Thymus (tissue), 11 donors: ENCODE data around the gene TRIM15. TPM values are rescaled to one million over a fixed set of nuclear protein-coding genes. Genes with fewer than 3 reads are reported as not detected.

Experiments used
- DNase-seq, 9 donors: peaks; one replicate each; pipeline ENCODE4 v3.0.0-alpha.2; 2013; ENCODE audit warnings: low spot score in 9 of 9, low read depth in 6 of 9, missing footprints in 1 of 9
- H3K27ac ChIP-seq, 2 donors: one replicate each; pipeline ENCODE4 v1.5.1; 2013; ENCODE audit warnings: control low read depth in 1 of 2, low read depth in 1 of 2, low read length in 1 of 2, mild to moderate bottlenecking in 1 of 2, moderate library complexity in 1 of 2
- H3K27me3 ChIP-seq, 2 donors: one replicate each; pipeline ENCODE4 v1.5.1; 2013; ENCODE audit warnings: low read length in 1 of 2; ENCODE audit not compliant: control insufficient read depth in 2 of 2, insufficient read depth in 1 of 2
- H3K36me3 ChIP-seq, 2 donors: one replicate each; pipeline ENCODE4 v1.5.1; 2013; ENCODE audit warnings: low read length in 1 of 2, mild to moderate bottlenecking in 1 of 2, moderate library complexity in 1 of 2; ENCODE audit not compliant: control insufficient read depth in 2 of 2, insufficient read depth in 2 of 2
- H3K4me1 ChIP-seq, 2 donors: one replicate each; pipeline ENCODE4 v1.5.1; 2013; ENCODE audit warnings: low read length in 2 of 2; ENCODE audit not compliant: control insufficient read depth in 2 of 2, insufficient read depth in 2 of 2
- H3K4me3 ChIP-seq, 2 donors: one replicate each; pipeline ENCODE4 v1.5.1; 2013; ENCODE audit warnings: low read length in 2 of 2, control low read depth in 1 of 2, mild to moderate bottlenecking in 1 of 2
- H3K9me3 ChIP-seq, 2 donors: one replicate each; pipeline ENCODE4 v1.5.1; 2013; ENCODE audit warnings: low read length in 1 of 2, mild to moderate bottlenecking in 1 of 2; ENCODE audit not compliant: control insufficient read depth in 2 of 2, insufficient read depth in 1 of 2
- WGBS: extraction: QIAGEN DNeasy Blood & Tissue Kit; methylation state at CpG from one replicate; pipeline ENCODE4 v1.1.7; 2013; 5-methylcytosine and 5-hydroxymethylcytosine counted together
- polyA plus RNA-seq: library from polyadenylated mRNA; stranded (reverse); fragments of 200-250 nt; gene quantifications from one replicate; pipeline ENCODE4 v1.2.3, GENCODE V29; 2013
- total RNA-seq: library from RNA; stranded (reverse); fragments of 120-200 nt; gene quantifications from one replicate; pipeline ENCODE4 v1.2.4, GENCODE V29; 2013
- donor health status: healthy.

Gene TRIM15
- total and polyA plus RNA-seq, 2 donors, result 0.19 to 0.59 TPM

GRCh38 chr6:30152016-30152673, 11.2 kb upstream of the TRIM15 start:
- WGBS, result 86% methylated on average over 4 of the region's 4 CpGs
- no peak overlapping the region for H3K4me3 ChIP-seq
- no peaks in the 10 kb centered on the region for H3K27me3 ChIP-seq
- no peaks in the 10 kb centered on the region for H3K4me1 ChIP-seq
- no peak overlapping the region for H3K27ac ChIP-seq
- no peaks in the 10 kb centered on the region for H3K36me3 ChIP-seq
- no peak for DNase-seq
- H3K9me3 ChIP-seq, result peaks cover 0 to 3% of the 10 kb centered on the region in 2 donors

- 91% methylated on average over 3 of the region's 3 CpGs for WGBS
- H3K9me3 ChIP-seq, result peaks cover 0 to 3% of the 10 kb centered on the region in 2 donors
- no peak for DNase-seq
- no peak overlapping the region for H3K4me3 ChIP-seq
- no peaks in the 10 kb centered on the region for H3K36me3 ChIP-seq
- H3K4me1 ChIP-seq, result no peaks in the 10 kb centered on the region
- H3K27ac ChIP-seq, result no peak overlapping the region
- H3K27me3 ChIP-seq, result no peaks in the 10 kb centered on the region
These were observed 10.3 kb upstream of the TRIM15 start for GRCh38 chr6:30152910-30153610.

GRCh38 chr6:30154061-30154460, 9.3 kb upstream of the TRIM15 start:
- Histone ChIP-seq H3K27ac (no peak overlapping the region), H3K4me1 (no peaks in the 10 kb centered on the region), H3K4me3 (no peak overlapping the region), H3K36me3 (no peaks in the 10 kb centered on the region), H3K27me3 (no peaks in the 10 kb centered on the region), H3K9me3 (peaks cover 0 to 3% of the 10 kb centered on the region in 2 donors)
- WGBS, result 95% methylated on average over 17 of the region's 17 CpGs
- DNase-seq, result no peak

- peaks cover 0 to 3% of the 10 kb centered on the region in 2 donors for H3K9me3 ChIP-seq
- no peak overlapping the region for H3K27ac ChIP-seq
- no peaks in the 10 kb centered on the region for H3K4me1 ChIP-seq
- no peaks in the 10 kb centered on the region for H3K36me3 ChIP-seq
- DNase-seq, result no peak
- H3K27me3 ChIP-seq, result no peaks in the 10 kb centered on the region
- no peak overlapping the region for H3K4me3 ChIP-seq
- 89% methylated on average over 12 of the region's 12 CpGs for WGBS
These were observed 8.4 kb upstream of the TRIM15 start for GRCh38 chr6:30154709-30155519.

- H3K4me3 ChIP-seq, result no peak overlapping the region
- peaks cover 0 to 3% of the 10 kb centered on the region in 2 donors for H3K9me3 ChIP-seq
- DNase-seq, result no peak
- no peaks in the 10 kb centered on the region for H3K36me3 ChIP-seq
- H3K4me1 ChIP-seq, result no peaks in the 10 kb centered on the region
- 98% methylated on average over 2 of the region's 2 CpGs for WGBS
- no peaks in the 10 kb centered on the region for H3K27me3 ChIP-seq
- H3K27ac ChIP-seq, result no peak overlapping the region
These were observed 7.7 kb upstream of the TRIM15 start for GRCh38 chr6:30155520-30156261.

- 52% methylated on average over 4 of the region's 4 CpGs for WGBS
- H3K9me3 ChIP-seq, result peaks cover 0 to 3% of the 10 kb centered on the region in 2 donors
- H3K4me3 ChIP-seq, result no peak overlapping the region
- H3K36me3 ChIP-seq, result no peaks in the 10 kb centered on the region
- no peaks in the 10 kb centered on the region for H3K27me3 ChIP-seq
- no peaks in the 10 kb centered on the region for H3K4me1 ChIP-seq
- DNase-seq, result no peak
- no peak overlapping the region for H3K27ac ChIP-seq
These were observed 7.1 kb upstream of the TRIM15 start for GRCh38 chr6:30156262-30156599.

- 96% methylated on average over 9 of the region's 9 CpGs for WGBS
- H3K4me3 ChIP-seq, result no peak overlapping the region
These were observed 6.6 kb upstream of the TRIM15 start for GRCh38 chr6:30156774-30157173.

GRCh38 chr6:30157581-30157980, 5.8 kb upstream of the TRIM15 start:
- no peaks in the 10 kb centered on the region for H3K4me1 ChIP-seq
- H3K27me3 ChIP-seq, result no peaks in the 10 kb centered on the region
- no peak for DNase-seq
- no peaks in the 10 kb centered on the region for H3K36me3 ChIP-seq
- H3K9me3 ChIP-seq, result peaks cover 0 to 3% of the 10 kb centered on the region in 2 donors
- no peak overlapping the region for H3K4me3 ChIP-seq
- no peak overlapping the region for H3K27ac ChIP-seq

More at GRCh38 chr6:30156774-30157173, 6.6 kb upstream of the TRIM15 start:
- no peak for DNase-seq
- H3K27me3 ChIP-seq, result no peaks in the 10 kb centered on the region
- no peaks in the 10 kb centered on the region for H3K4me1 ChIP-seq
- no peaks in the 10 kb centered on the region for H3K36me3 ChIP-seq
- peaks cover 0 to 3% of the 10 kb centered on the region in 2 donors for H3K9me3 ChIP-seq
- H3K27ac ChIP-seq, result no peak overlapping the region
